H1 (cell line): ENCODE results near the gene FOXI1. TPM values are rescaled to one million over a fixed set of nuclear protein-coding genes. Genes with fewer than 3 reads are reported as not detected.

Experiments
- ASH2L ChIP-seq: fragments of 200-600, 300-600 bp; sonication (generic); IDR thresholded peaks from one replicate; pipeline ENCODE4 v1.7.1; 2017; ENCODE audit warnings: low read length
- EZH2 ChIP-seq: fragments of 200-600 bp; sonication (generic); IDR thresholded peaks from 2 replicates; pipeline ENCODE4 v1.7.1; 2012; ENCODE audit warnings: low read depth, mild to moderate bottlenecking, moderate library complexity, low read length, inconsistent platforms; ENCODE audit not compliant: severe bottlenecking
- polyA plus RNA-seq, 7 experiments: library from polyadenylated mRNA; depleted of rRNA in 3 of 7; stranded (reverse) in 5 of 7; unstranded in 2 of 7; fragments of >200 nt in 5 of 7; fragments of 200-250 nt in 2 of 7; gene quantifications; 1 replicate in 5 of 7; 2 replicates in 1 of 7; 4 replicates in 1 of 7; pipeline versions ENCODE4 v1.2.1 to v1.2.3, GENCODE V29; 2011 to 2013; ENCODE audit warnings: missing spikeins in 2 of 7, mixed read lengths in 2 of 7
- total RNA-seq: library from RNA; stranded (reverse); fragmentation: NEBNext Ultra II Directional; extraction: Animal tissue kit (Norgen Biotek cat#: 25700); gene quantifications from 2 replicates; pipeline ENCODE4 v1.2.1, GENCODE V29; 2021
- TF ChIP-seq, protein P1 (sequence below): fragments of 300-600 bp; sonication (generic); IDR thresholded peaks from 2 replicates; pipeline ENCODE4 v1.7.1; 2012; ENCODE audit warnings: low read length, moderate library complexity, mild to moderate bottlenecking, inconsistent platforms; ENCODE audit not compliant: insufficient replicate concordance

FOXI1 gene
- total and polyA plus RNA-seq, 2 of the 8 experiments (the other 6 are each of a cell fraction or from before 2014, with no cell fraction given) = not detected

DNA sequence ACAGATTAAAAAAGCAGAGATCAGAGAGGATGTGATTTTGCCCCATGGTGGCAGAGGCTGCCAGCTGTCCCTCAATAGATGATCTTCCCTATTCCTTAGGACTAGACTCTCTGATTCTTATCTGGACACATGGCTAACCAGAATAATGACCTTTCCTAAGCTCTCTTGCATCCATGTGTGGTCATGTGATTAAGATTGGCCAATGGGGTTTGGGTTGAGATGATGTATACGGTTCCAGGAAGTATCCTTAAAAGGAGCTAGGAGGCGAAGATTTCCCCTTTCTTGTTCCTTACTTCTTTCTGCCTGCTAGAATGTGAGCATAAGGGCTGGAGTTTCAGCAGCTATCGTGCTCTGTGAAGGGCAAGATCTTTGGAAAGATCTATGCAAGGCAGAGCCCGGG lies 39.8 kb downstream of the FOXI1 start (continued):
- TF ChIP-seq, protein P1, sequence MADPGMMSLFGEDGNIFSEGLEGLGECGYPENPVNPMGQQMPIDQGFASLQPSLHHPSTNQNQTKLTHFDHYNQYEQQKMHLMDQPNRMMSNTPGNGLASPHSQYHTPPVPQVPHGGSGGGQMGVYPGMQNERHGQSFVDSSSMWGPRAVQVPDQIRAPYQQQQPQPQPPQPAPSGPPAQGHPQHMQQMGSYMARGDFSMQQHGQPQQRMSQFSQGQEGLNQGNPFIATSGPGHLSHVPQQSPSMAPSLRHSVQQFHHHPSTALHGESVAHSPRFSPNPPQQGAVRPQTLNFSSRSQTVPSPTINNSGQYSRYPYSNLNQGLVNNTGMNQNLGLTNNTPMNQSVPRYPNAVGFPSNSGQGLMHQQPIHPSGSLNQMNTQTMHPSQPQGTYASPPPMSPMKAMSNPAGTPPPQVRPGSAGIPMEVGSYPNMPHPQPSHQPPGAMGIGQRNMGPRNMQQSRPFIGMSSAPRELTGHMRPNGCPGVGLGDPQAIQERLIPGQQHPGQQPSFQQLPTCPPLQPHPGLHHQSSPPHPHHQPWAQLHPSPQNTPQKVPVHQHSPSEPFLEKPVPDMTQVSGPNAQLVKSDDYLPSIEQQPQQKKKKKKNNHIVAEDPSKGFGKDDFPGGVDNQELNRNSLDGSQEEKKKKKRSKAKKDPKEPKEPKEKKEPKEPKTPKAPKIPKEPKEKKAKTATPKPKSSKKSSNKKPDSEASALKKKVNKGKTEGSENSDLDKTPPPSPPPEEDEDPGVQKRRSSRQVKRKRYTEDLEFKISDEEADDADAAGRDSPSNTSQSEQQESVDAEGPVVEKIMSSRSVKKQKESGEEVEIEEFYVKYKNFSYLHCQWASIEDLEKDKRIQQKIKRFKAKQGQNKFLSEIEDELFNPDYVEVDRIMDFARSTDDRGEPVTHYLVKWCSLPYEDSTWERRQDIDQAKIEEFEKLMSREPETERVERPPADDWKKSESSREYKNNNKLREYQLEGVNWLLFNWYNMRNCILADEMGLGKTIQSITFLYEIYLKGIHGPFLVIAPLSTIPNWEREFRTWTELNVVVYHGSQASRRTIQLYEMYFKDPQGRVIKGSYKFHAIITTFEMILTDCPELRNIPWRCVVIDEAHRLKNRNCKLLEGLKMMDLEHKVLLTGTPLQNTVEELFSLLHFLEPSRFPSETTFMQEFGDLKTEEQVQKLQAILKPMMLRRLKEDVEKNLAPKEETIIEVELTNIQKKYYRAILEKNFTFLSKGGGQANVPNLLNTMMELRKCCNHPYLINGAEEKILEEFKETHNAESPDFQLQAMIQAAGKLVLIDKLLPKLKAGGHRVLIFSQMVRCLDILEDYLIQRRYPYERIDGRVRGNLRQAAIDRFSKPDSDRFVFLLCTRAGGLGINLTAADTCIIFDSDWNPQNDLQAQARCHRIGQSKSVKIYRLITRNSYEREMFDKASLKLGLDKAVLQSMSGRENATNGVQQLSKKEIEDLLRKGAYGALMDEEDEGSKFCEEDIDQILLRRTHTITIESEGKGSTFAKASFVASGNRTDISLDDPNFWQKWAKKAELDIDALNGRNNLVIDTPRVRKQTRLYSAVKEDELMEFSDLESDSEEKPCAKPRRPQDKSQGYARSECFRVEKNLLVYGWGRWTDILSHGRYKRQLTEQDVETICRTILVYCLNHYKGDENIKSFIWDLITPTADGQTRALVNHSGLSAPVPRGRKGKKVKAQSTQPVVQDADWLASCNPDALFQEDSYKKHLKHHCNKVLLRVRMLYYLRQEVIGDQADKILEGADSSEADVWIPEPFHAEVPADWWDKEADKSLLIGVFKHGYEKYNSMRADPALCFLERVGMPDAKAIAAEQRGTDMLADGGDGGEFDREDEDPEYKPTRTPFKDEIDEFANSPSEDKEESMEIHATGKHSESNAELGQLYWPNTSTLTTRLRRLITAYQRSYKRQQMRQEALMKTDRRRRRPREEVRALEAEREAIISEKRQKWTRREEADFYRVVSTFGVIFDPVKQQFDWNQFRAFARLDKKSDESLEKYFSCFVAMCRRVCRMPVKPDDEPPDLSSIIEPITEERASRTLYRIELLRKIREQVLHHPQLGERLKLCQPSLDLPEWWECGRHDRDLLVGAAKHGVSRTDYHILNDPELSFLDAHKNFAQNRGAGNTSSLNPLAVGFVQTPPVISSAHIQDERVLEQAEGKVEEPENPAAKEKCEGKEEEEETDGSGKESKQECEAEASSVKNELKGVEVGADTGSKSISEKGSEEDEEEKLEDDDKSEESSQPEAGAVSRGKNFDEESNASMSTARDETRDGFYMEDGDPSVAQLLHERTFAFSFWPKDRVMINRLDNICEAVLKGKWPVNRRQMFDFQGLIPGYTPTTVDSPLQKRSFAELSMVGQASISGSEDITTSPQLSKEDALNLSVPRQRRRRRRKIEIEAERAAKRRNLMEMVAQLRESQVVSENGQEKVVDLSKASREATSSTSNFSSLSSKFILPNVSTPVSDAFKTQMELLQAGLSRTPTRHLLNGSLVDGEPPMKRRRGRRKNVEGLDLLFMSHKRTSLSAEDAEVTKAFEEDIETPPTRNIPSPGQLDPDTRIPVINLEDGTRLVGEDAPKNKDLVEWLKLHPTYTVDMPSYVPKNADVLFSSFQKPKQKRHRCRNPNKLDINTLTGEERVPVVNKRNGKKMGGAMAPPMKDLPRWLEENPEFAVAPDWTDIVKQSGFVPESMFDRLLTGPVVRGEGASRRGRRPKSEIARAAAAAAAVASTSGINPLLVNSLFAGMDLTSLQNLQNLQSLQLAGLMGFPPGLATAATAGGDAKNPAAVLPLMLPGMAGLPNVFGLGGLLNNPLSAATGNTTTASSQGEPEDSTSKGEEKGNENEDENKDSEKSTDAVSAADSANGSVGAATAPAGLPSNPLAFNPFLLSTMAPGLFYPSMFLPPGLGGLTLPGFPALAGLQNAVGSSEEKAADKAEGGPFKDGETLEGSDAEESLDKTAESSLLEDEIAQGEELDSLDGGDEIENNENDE = no peak
- TF ChIP-seq EZH2 (no peak), ASH2L (no peak)
- TF ChIP-seq, all 59 proteins: peak for 0
